ENCODE measurements around the gene COX4I1. TPM values are rescaled to one million over a fixed set of nuclear protein-coding genes. Genes with fewer than 3 reads are reported as not detected.
A peak's percentile ranks its signal among the peaks of the same experiment; 100 is the strongest.

The COX4I1 gene
- total and polyA plus RNA-seq, 4 experiments from 2014 or later, result 490 to 1,127 (median 712) TPM

DNA sequence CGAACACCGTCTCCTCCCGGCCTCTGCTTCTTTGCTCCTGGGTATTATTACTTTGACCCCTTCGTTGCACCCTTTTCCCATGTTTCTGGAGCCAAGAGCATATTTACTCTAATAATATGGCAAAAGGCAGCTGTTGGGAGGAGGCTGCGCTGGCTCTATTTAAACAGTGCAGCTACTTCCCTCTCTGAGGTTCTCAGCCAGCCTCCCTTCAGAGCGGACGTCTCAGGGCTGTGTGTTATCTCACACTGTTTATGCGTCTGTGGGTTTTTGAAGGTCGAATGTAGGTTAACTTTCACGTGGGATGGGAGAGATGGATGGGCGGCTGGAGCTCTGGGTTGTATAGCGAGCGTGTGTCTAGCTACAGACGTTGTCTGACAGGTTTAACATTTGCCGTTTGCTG is 45.3 kb downstream of the COX4I1 start:
- ChIA-PET POLR2A (ENCODE audit: partially characterized antibody) (no interaction called here), CTCF (ENCODE audit: partially characterized antibody) (interaction anchor here (1.0 kb wide), 1 partner anchor 23 kb away, joined by 3 read pairs; no protein-coding TSS in a partner anchor)
- H3K9me3 Mint-ChIP-seq, result peaks cover 0 to 7% (median 0%) of the 10 kb centered on the region in 8 donors
- peaks cover 2 to 20% of the 10 kb centered on the region in 2 donors for H3K27me3 Mint-ChIP-seq
- H3K4me1 Mint-ChIP-seq, result peaks cover 0 to 6% (median 0%) of the 10 kb centered on the region in 4 donors
- no peak for DNase-seq
- Histone ChIP-seq H3K4me3 (ENCODE audit: low read length in 2 of 2) (no peak overlapping the region), H3K27ac (ENCODE audit: low read depth, low read length) (no peak overlapping the region), H3K4me1 (ENCODE audit: insufficient read depth, low read length) (no peaks in the 10 kb centered on the region), H3K27me3 (ENCODE audit: insufficient read depth, low read length) (peaks cover 7% of the 10 kb centered on the region), H3K36me3 (ENCODE audit: insufficient read depth, low read length) (no peaks in the 10 kb centered on the region), H3K9me3 (ENCODE audit: control insufficient read depth in 1 of 2, low read length in 2 of 2) (no peaks in the 10 kb centered on the region)
- H3K4me3 Mint-ChIP-seq, result no peak overlapping the region
- peak overlapping the region in 1 of 7 donors; percentile 32 for H3K27ac Mint-ChIP-seq
- H3K36me3 Mint-ChIP-seq, result no peaks in the 10 kb centered on the region
- intact Hi-C loops (cut with micrococcal nuclease), result no loop called here

GRCh38 chr16:85845266-85845665 is 45.8 kb downstream of the COX4I1 start:
- intact Hi-C loops (cut with micrococcal nuclease), result no loop called here
- no peak for DNase-seq
- Histone ChIP-seq H3K27ac (ENCODE audit: low read depth, low read length) (no peak overlapping the region), H3K36me3 (ENCODE audit: insufficient read depth, low read length) (no peaks in the 10 kb centered on the region), H3K27me3 (ENCODE audit: insufficient read depth, low read length) (peaks cover 7% of the 10 kb centered on the region), H3K4me1 (ENCODE audit: insufficient read depth, low read length) (no peaks in the 10 kb centered on the region), H3K9me3 (ENCODE audit: control insufficient read depth in 1 of 2, low read length in 2 of 2) (no peaks in the 10 kb centered on the region), H3K4me3 (ENCODE audit: low read length in 2 of 2) (no peak overlapping the region)
- Mint-ChIP-seq H3K4me1 (peaks cover 0 to 6% (median 0%) of the 10 kb centered on the region in 4 donors), H3K27me3 (peaks cover 2 to 19% of the 10 kb centered on the region in 2 donors), H3K4me3 (no peak overlapping the region), H3K9me3 (peaks cover 0 to 7% (median 0%) of the 10 kb centered on the region in 8 donors), H3K27ac (no peak overlapping the region), H3K36me3 (no peaks in the 10 kb centered on the region)
- ChIA-PET POLR2A (ENCODE audit: partially characterized antibody) (no interaction called here), CTCF (ENCODE audit: partially characterized antibody) (interaction anchor here (0.6 to 1.1 kb wide), 3 partner anchors 24 to 172 kb away, joined by 3 read pairs; no protein-coding TSS in a partner anchor)

- intact Hi-C loops (cut with micrococcal nuclease), result no loop called here
- Mint-ChIP-seq H3K27me3 (peaks cover 5 to 19% of the 10 kb centered on the region in 2 donors), H3K4me3 (no peak overlapping the region), H3K4me1 (peaks cover 0 to 6% (median 0%) of the 10 kb centered on the region in 4 donors), H3K36me3 (no peaks in the 10 kb centered on the region), H3K9me3 (peaks cover 0 to 7% (median 0%) of the 10 kb centered on the region in 8 donors), H3K27ac (no peak overlapping the region)
- H3K27me3 ChIP-seq (ENCODE audit: insufficient read depth, low read length), result peaks cover 7% of the 10 kb centered on the region
- no peaks in the 10 kb centered on the region for H3K4me1 ChIP-seq (ENCODE audit: insufficient read depth, low read length)
- H3K4me3 ChIP-seq (ENCODE audit: low read length in 2 of 2), result no peak overlapping the region
- no peak overlapping the region for H3K27ac ChIP-seq (ENCODE audit: low read depth, low read length)
- POLR2A ChIA-PET (ENCODE audit: partially characterized antibody), result no interaction called here
- H3K9me3 ChIP-seq (ENCODE audit: control insufficient read depth in 1 of 2, low read length in 2 of 2), result no peaks in the 10 kb centered on the region
- no peaks in the 10 kb centered on the region for H3K36me3 ChIP-seq (ENCODE audit: insufficient read depth, low read length)
- no peak for DNase-seq
- CTCF ChIA-PET (ENCODE audit: partially characterized antibody), result interaction anchor here (1.1 kb wide), 1 partner anchor 27 kb away, joined by 3 read pairs; no protein-coding TSS in a partner anchor
Measured at GRCh38 chr16:85846461-85846860, 47.0 kb downstream of the COX4I1 start.

- Mint-ChIP-seq H3K36me3 (no peaks in the 10 kb centered on the region), H3K9me3 (peaks cover 0 to 7% (median 0%) of the 10 kb centered on the region in 8 donors), H3K4me3 (no peak overlapping the region), H3K27ac (no peak overlapping the region), H3K27me3 (peaks cover 5 to 19% of the 10 kb centered on the region in 2 donors), H3K4me1 (peaks cover 0 to 6% (median 0%) of the 10 kb centered on the region in 4 donors)
- intact Hi-C loops (cut with micrococcal nuclease), result no loop called here
- Histone ChIP-seq H3K4me1 (ENCODE audit: insufficient read depth, low read length) (no peaks in the 10 kb centered on the region), H3K27me3 (ENCODE audit: insufficient read depth, low read length) (peaks cover 7% of the 10 kb centered on the region), H3K9me3 (ENCODE audit: control insufficient read depth in 1 of 2, low read length in 2 of 2) (no peaks in the 10 kb centered on the region), H3K36me3 (ENCODE audit: insufficient read depth, low read length) (no peaks in the 10 kb centered on the region), H3K4me3 (ENCODE audit: low read length in 2 of 2) (no peak overlapping the region), H3K27ac (ENCODE audit: low read depth, low read length) (no peak overlapping the region)
- CTCF ChIA-PET (ENCODE audit: partially characterized antibody), result no interaction called here
- POLR2A ChIA-PET (ENCODE audit: partially characterized antibody), result no interaction called here
- no peak for DNase-seq
Measured at GRCh38 chr16:85847036-85847435, 47.5 kb downstream of the COX4I1 start.

DNA sequence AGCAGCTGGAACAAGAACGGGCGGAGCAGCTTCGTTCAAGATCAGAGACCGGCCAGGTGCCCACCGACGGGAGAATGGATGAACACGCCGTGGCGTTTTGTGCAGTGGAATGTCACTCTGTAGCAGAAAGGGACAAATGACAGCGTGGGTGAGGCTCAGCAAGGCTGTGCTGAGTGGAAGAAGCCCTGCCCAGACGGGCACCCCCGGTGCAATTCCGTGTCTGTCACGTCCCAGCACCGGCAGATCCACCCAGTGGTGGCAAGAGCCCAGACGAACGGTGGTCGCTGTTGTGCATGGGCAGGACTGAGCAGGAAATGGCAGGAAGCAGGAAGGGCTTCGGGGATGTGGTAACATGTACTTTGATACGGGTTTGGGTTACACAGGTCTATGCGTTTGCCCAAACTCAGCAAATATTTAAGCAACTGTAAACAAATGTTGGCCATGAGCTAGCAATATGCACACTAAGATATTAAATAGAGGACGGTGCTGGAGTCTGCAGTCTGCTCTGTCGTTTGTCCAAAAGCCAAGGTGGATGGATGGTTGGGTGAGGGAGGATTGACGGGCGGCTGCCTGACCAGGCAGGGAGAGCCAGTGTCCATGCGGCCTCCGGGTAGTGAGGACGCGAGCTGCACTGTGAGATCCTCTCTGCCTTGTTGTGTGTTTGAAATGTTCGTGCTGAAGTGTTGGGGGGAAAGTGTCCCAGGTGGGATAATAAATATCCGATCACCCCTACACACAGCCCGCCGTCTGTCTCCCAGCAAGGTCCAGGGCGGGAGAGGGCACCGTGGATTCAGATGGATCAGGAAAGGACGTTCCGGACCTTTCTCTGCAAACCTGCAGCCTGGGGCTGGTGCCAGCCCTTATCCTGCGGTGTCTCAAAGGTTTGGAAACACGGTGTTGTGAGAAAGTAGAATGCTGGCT is 48.4 kb downstream of the COX4I1 start:
- H3K9me3 ChIP-seq (ENCODE audit: control insufficient read depth in 1 of 2, low read length in 2 of 2), result no peaks in the 10 kb centered on the region
- H3K4me3 Mint-ChIP-seq, result no peak overlapping the region
- H3K4me1 Mint-ChIP-seq, result peaks cover 0 to 6% (median 0%) of the 10 kb centered on the region in 4 donors
- no peaks in the 10 kb centered on the region for H3K36me3 ChIP-seq (ENCODE audit: insufficient read depth, low read length)
- no peaks in the 10 kb centered on the region for H3K4me1 ChIP-seq (ENCODE audit: insufficient read depth, low read length)
- H3K36me3 Mint-ChIP-seq, result no peaks in the 10 kb centered on the region
- no peak overlapping the region for H3K27ac ChIP-seq (ENCODE audit: low read depth, low read length)
- peaks cover 0 to 6% (median 0%) of the 10 kb centered on the region in 8 donors for H3K9me3 Mint-ChIP-seq
- ChIA-PET CTCF (ENCODE audit: partially characterized antibody) (interaction anchor here (1.4 kb wide), 1 partner anchor 139 kb away, joined by 3 read pairs; no protein-coding TSS in a partner anchor), POLR2A (ENCODE audit: partially characterized antibody) (no interaction called here)
- DNase-seq, result no peak
- intact Hi-C loops (cut with micrococcal nuclease), result no loop called here
- no peak overlapping the region for H3K27ac Mint-ChIP-seq
- peaks cover 7% of the 10 kb centered on the region for H3K27me3 ChIP-seq (ENCODE audit: insufficient read depth, low read length)
- no peak overlapping the region for H3K4me3 ChIP-seq (ENCODE audit: low read length in 2 of 2)
- H3K27me3 Mint-ChIP-seq, result peaks cover 5 to 18% of the 10 kb centered on the region in 2 donors

GRCh38 chr16:85848986-85849385 is 49.5 kb downstream of the COX4I1 start:
- H3K4me1 ChIP-seq (ENCODE audit: insufficient read depth, low read length), result no peaks in the 10 kb centered on the region
- H3K27me3 ChIP-seq (ENCODE audit: insufficient read depth, low read length), result peaks cover 7% of the 10 kb centered on the region
- Mint-ChIP-seq H3K27me3 (peaks cover 3 to 17% of the 10 kb centered on the region in 2 donors), H3K27ac (no peak overlapping the region), H3K4me1 (peaks cover 0 to 6% (median 0%) of the 10 kb centered on the region in 4 donors), H3K4me3 (no peak overlapping the region), H3K36me3 (no peaks in the 10 kb centered on the region), H3K9me3 (no peaks in the 10 kb centered on the region)
- H3K9me3 ChIP-seq (ENCODE audit: control insufficient read depth in 1 of 2, low read length in 2 of 2), result no peaks in the 10 kb centered on the region
- CTCF ChIA-PET (ENCODE audit: partially characterized antibody), result interaction anchor here (1.1 to 1.4 kb wide), 2 partner anchors 29 to 138 kb away, joined by 3 to 5 read pairs; no protein-coding TSS in a partner anchor
- H3K36me3 ChIP-seq (ENCODE audit: insufficient read depth, low read length), result no peaks in the 10 kb centered on the region
- H3K4me3 ChIP-seq (ENCODE audit: low read length in 2 of 2), result no peak overlapping the region
- no peak overlapping the region for H3K27ac ChIP-seq (ENCODE audit: low read depth, low read length)
- DNase-seq, result no peak
- POLR2A ChIA-PET (ENCODE audit: partially characterized antibody), result no interaction called here
- intact Hi-C loops (cut with micrococcal nuclease), result no loop called here

DNA sequence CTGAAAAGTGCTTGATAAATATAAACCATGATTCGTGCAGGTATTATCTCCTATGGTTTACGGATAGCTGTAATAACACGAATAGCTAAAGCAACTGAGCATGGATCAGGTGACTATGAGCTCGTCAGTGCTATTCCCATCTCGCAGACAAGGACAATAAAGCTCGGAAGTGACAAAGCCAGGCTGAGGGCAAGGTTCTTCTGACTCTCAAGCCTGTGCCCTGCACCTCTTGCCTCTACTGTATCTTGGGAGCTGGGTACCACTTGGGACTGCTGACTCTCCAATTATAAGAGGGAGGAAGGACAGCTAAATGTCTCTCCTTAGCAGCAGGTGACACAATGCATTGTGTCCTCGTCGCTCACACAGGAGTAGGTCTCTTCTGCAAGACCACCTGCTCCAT is 49.9 kb downstream of the COX4I1 start:
- no peak for DNase-seq
- no peaks in the 10 kb centered on the region for H3K9me3 ChIP-seq (ENCODE audit: control insufficient read depth in 1 of 2, low read length in 2 of 2)
- H3K36me3 ChIP-seq (ENCODE audit: insufficient read depth, low read length), result no peaks in the 10 kb centered on the region
- intact Hi-C loops (cut with micrococcal nuclease), result no loop called here
- ChIA-PET CTCF (ENCODE audit: partially characterized antibody) (interaction anchor here (1.1 kb wide), 1 partner anchor 29 kb away, joined by 5 read pairs; no protein-coding TSS in a partner anchor), POLR2A (ENCODE audit: partially characterized antibody) (no interaction called here)
- H3K4me3 Mint-ChIP-seq, result no peak overlapping the region
- H3K36me3 Mint-ChIP-seq, result no peaks in the 10 kb centered on the region
- H3K27me3 ChIP-seq (ENCODE audit: insufficient read depth, low read length), result peaks cover 7% of the 10 kb centered on the region
- H3K4me3 ChIP-seq (ENCODE audit: low read length in 2 of 2), result no peak overlapping the region
- no peak overlapping the region for H3K27ac Mint-ChIP-seq
- no peaks in the 10 kb centered on the region for H3K4me1 ChIP-seq (ENCODE audit: insufficient read depth, low read length)
- peaks cover 0 to 6% (median 0%) of the 10 kb centered on the region in 4 donors for H3K4me1 Mint-ChIP-seq
- peaks cover 3 to 17% of the 10 kb centered on the region in 2 donors for H3K27me3 Mint-ChIP-seq
- no peaks in the 10 kb centered on the region for H3K9me3 Mint-ChIP-seq
- no peak overlapping the region for H3K27ac ChIP-seq (ENCODE audit: low read depth, low read length)
